NCI-H82 treated with DMSO at 0.1 percent for 48 hours (cell line): ENCODE measurements around the gene SAMD7.

Source experiments
- DNase-seq: peaks from one replicate; lab custom pipeline; 2025; ENCODE audit not compliant: unreplicated experiment; lab: John Stamatoyannopoulos, UW

The SAMD7 gene

GRCh38 chr3:169965562-169966427 lies 54.4 kb downstream of the SAMD7 start:
- peak; percentile 65 for DNase-seq

GRCh38 chr3:169966428-169966950 lies 55.1 kb downstream of the SAMD7 start, which contains the start of gene SEC62:
TSS of gene SEC62 (plus strand) at chr3:169966807. CDS start at chr3:169966823, 16 bp downstream.
- peak; percentile 77 for DNase-seq

- peak; percentile 56 for DNase-seq
These were observed 55.9 kb downstream of the SAMD7 start for GRCh38 chr3:169966951-169967915.

- DNase-seq, result no peak
These were observed 57.0 kb downstream of the SAMD7 start for GRCh38 chr3:169968224-169968885.

GRCh38 chr3:169969174-169970095 lies 58.1 kb downstream of the SAMD7 start:
- DNase-seq, result no peak

- no peak for DNase-seq
These were observed 59.5 kb downstream of the SAMD7 start for GRCh38 chr3:169970847-169971246.

GRCh38 chr3:169971522-169971921 lies 60.1 kb downstream of the SAMD7 start:
- no peak for DNase-seq

- no peak for DNase-seq
These were observed 68.7 kb downstream of the SAMD7 start for GRCh38 chr3:169980055-169980454.

- no peak for DNase-seq
These were observed 72.9 kb downstream of the SAMD7 start for GRCh38 chr3:169984292-169984691.
